Fibroblast of skin of right biceps (primary cell): ENCODE results near the gene TRMT112.

Experiments used
- DNase-seq: peaks from one replicate; pipeline ENCODE4 v3.0.0-alpha.2; 2013

TRMT112 gene

GRCh38 chr11:64349404-64349803 is 32.0 kb upstream of the TRMT112 start:
- no peak for DNase-seq

GRCh38 chr11:64349025-64349387 is 31.6 kb upstream of the TRMT112 start:
- no peak for DNase-seq

GRCh38 chr11:64348383-64349024 is 31.1 kb upstream of the TRMT112 start:
- DNase-seq, result no peak

- DNase-seq, result no peak
These were observed 30.0 kb upstream of the TRMT112 start for GRCh38 chr11:64347193-64347867.

GRCh38 chr11:64344787-64345186 is 27.4 kb upstream of the TRMT112 start:
- no peak for DNase-seq

GRCh38 chr11:64343767-64344559 is 26.6 kb upstream of the TRMT112 start:
- DNase-seq, result no peak

GRCh38 chr11:64342869-64343745 is 25.7 kb upstream of the TRMT112 start:
- no peak for DNase-seq

GRCh38 chr11:64341851-64342791 is 24.8 kb upstream of the TRMT112 start:
- DNase-seq, result peak; percentile 87

- no peak for DNase-seq
These were observed 24.1 kb upstream of the TRMT112 start for GRCh38 chr11:64341429-64341828.

- no peak for DNase-seq
These were observed 23.4 kb upstream of the TRMT112 start for GRCh38 chr11:64340671-64341335.

- DNase-seq, result no peak
These were observed 22.5 kb upstream of the TRMT112 start, which contains the start of gene CCDC88B for GRCh38 chr11:64339754-64340408. Gene CCDC88B (plus strand): TSS chr11:64340204. CDS start chr11:64340267, 63 bp downstream.

GRCh38 chr11:64339286-64339685 is 21.9 kb upstream of the TRMT112 start:
- DNase-seq, result no peak

- no peak for DNase-seq
These were observed 21.4 kb upstream of the TRMT112 start for GRCh38 chr11:64338716-64339115.

GRCh38 chr11:64337538-64338249 is 20.3 kb upstream of the TRMT112 start:
- DNase-seq, result no peak

GRCh38 chr11:64334764-64335735 is 17.7 kb upstream of the TRMT112 start:
- peak; percentile 97 for DNase-seq

GRCh38 chr11:64333556-64333955 is 16.2 kb upstream of the TRMT112 start:
- DNase-seq, result no peak

GRCh38 chr11:64331569-64332371 is 14.4 kb upstream of the TRMT112 start:
- DNase-seq, result peak; percentile 83

- DNase-seq, result no peak
These were observed 13.5 kb upstream of the TRMT112 start for GRCh38 chr11:64330888-64331287.
